Bronchial epithelial cell (primary cell): Measurements from ENCODE around the gene FAM107B. TPM values are rescaled to one million over a fixed set of nuclear protein-coding genes. Genes with fewer than 3 reads are reported as not detected.

Source experiments
- DNase-seq: peaks from one replicate; pipeline ENCODE4 v3.0.0-alpha.2; 2010; ENCODE audit warnings: low read depth
- FAIRE-seq: peaks from 2 replicates; lab custom pipeline; 2011; peaks lifted over from hg19 to GRCh38; lab: Jason Lieb, UNC
- H3K27me3 ChIP-seq: 2 replicates; pipeline ENCODE4 v1.5.1; 2011; ENCODE audit warnings: low read length; ENCODE audit not compliant: control insufficient read depth, insufficient read depth
- H3K36me3 ChIP-seq: 2 replicates; pipeline ENCODE4 v1.5.1; 2011; ENCODE audit warnings: low read length; ENCODE audit not compliant: control insufficient read depth, insufficient read depth
- H3K4me3 ChIP-seq: 2 replicates; pipeline ENCODE4 v1.5.1; 2011; ENCODE audit warnings: mild to moderate bottlenecking, low read depth, low read length, control low read depth
- CTCF ChIP-seq: IDR thresholded peaks from 2 replicates; pipeline ENCODE4 v1.5.1; 2011; ENCODE audit warnings: mild to moderate bottlenecking, moderate library complexity, low read length, control low read depth, inconsistent platforms; ENCODE audit not compliant: insufficient read depth, severe bottlenecking
- total RNA-seq: library from RNA; depleted of rRNA; stranded (reverse); fragments of >200 nt; gene quantifications from 2 replicates; pipeline ENCODE4 v1.2.1, GENCODE V29; 2014

FAM107B gene
- total RNA-seq, 1 donor from 2014 or later: 18.7 TPM

- TF ChIP-seq CTCF: no peak
- FAIRE-seq: no peak
- H3K4me3 ChIP-seq: no peak overlapping the region
- DNase-seq: no peak
- H3K27me3 ChIP-seq: no peaks in the 10 kb centered on the region
- H3K36me3 ChIP-seq: no peaks in the 10 kb centered on the region
These were observed 235.5 kb downstream of the FAM107B start for GRCh38 chr10:14539176-14539575.

DNA sequence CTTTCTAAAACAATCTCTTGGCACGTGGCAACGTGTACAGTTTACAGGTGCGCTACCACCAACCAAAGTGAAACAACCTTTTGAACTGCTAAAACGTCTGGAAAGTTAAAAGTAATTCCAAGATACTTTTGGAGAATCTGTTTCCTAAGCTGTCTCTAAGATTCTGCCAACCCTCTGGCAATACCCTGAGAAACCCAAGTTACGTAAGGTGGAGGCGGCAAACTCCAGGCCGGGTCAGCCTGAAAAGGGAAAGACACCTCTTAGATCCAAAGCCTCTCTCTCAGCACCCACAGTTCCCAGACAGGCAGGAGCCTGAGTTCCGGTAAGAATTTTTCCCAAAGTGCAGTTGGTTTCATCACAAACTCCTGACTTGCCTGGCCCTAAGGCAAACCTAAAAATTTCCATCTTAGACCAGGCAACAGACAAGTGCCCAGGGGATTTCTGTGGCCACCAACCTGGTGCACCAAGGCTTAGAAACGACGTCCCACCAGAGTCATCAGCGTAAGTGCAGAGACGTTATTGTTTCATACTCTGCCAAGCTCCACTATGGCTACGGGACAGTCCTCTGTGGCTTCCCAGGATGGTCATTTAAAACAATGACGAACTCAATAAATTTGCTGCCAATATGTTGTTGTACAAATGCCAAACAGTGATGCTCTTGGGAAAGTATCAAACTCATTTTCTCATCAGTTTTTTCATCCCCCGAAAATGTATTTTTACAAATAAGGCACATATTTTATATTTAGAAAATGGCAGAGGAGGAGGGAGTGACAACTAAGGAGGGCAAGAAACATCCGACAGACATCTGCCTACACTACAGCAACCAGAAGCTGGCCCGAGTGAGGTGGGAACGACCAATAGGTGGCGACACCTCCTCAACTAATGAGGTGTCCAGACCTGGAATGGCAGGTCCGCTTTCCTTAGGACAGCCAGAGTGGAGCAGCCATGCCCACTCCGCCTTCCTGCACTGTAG lies 238.2 kb downstream of the FAM107B start:
- H3K36me3 ChIP-seq: no peaks in the 10 kb centered on the region
- no peak overlapping the region for H3K4me3 ChIP-seq
- peak; percentile 79 for TF ChIP-seq CTCF
- peak; percentile 53 for DNase-seq
- no peaks in the 10 kb centered on the region for H3K27me3 ChIP-seq
- FAIRE-seq: no peak

- no peaks in the 10 kb centered on the region for H3K36me3 ChIP-seq
- no peak for DNase-seq
- TF ChIP-seq CTCF: no peak
- FAIRE-seq: no peak
- no peak overlapping the region for H3K4me3 ChIP-seq
- H3K27me3 ChIP-seq: no peaks in the 10 kb centered on the region
These were observed 239.1 kb downstream of the FAM107B start for GRCh38 chr10:14535457-14536130.

GRCh38 chr10:14534152-14534551 lies 240.5 kb downstream of the FAM107B start:
- FAIRE-seq: no peak

GRCh38 chr10:14533295-14533694 lies 241.4 kb downstream of the FAM107B start:
- no peak for FAIRE-seq

More at GRCh38 chr10:14534152-14534551, 240.5 kb downstream of the FAM107B start:
- no peak overlapping the region for H3K4me3 ChIP-seq
- no peaks in the 10 kb centered on the region for H3K36me3 ChIP-seq
- no peak for TF ChIP-seq CTCF
- no peaks in the 10 kb centered on the region for H3K27me3 ChIP-seq
- DNase-seq: no peak

More at GRCh38 chr10:14533295-14533694, 241.4 kb downstream of the FAM107B start:
- no peaks in the 10 kb centered on the region for H3K36me3 ChIP-seq
- H3K4me3 ChIP-seq: no peak overlapping the region
- TF ChIP-seq CTCF: no peak
- DNase-seq: no peak
- H3K27me3 ChIP-seq: no peaks in the 10 kb centered on the region
